Panc1 (cell line): ENCODE results near the gene SLN.

Experiments used
- POLR2AphosphoS5 ChIP-seq: IDR thresholded peaks from 2 replicates; pipeline ENCODE4 v1.6.1; 2012; ENCODE audit warnings: mild to moderate bottlenecking, low read depth, low read length, moderate library complexity
- SIN3A ChIP-seq: IDR thresholded peaks from 2 replicates; pipeline ENCODE4 v1.6.1; 2012; ENCODE audit warnings: low read depth, mild to moderate bottlenecking, low read length, moderate library complexity, borderline replicate concordance; ENCODE audit not compliant: insufficient read depth
- TF ChIP-seq, protein P1 (sequence below), 2 experiments: IDR thresholded peaks; 2 replicates each; pipeline ENCODE4 v1.6.1; 2011 to 2012; ENCODE audit warnings: low read depth in 2 of 2, control low read depth in 1 of 2, low read length in 1 of 2, mild to moderate bottlenecking in 1 of 2, moderate library complexity in 1 of 2; ENCODE audit not compliant: insufficient read depth in 1 of 2
- TF ChIP-seq, protein P2 (sequence below): fragments of 450-650 bp; IDR thresholded peaks from 2 replicates; pipeline ENCODE4 v1.5.1; 2017; ENCODE audit warnings: mild to moderate bottlenecking

DNA sequence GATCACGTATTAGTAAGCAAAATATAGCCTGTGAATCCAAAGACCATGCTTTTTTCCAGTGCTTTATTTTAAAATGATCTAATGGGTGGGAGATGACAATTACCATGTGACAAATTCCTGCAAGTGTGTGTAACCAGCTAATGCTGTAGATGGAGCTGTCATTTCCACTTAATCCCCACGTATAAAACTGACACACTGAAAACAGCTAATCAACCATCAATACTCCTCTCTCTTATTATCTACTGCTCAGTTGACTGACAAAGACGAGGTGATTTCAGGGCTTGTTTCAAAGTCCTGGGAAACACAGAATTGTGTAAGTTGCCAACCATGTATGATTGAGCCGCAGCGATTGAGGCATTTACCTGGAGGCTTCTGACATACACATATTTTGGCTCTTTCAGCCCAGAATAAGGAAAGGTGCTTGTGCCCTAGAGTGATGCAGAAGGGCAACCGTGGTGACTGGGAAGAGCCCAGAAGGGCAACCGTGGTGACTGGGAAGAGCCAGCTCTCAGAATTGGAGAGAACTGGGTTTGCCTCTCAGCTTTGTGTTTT is 9.7 kb downstream of the SLN start:
- TF ChIP-seq, protein P1, sequence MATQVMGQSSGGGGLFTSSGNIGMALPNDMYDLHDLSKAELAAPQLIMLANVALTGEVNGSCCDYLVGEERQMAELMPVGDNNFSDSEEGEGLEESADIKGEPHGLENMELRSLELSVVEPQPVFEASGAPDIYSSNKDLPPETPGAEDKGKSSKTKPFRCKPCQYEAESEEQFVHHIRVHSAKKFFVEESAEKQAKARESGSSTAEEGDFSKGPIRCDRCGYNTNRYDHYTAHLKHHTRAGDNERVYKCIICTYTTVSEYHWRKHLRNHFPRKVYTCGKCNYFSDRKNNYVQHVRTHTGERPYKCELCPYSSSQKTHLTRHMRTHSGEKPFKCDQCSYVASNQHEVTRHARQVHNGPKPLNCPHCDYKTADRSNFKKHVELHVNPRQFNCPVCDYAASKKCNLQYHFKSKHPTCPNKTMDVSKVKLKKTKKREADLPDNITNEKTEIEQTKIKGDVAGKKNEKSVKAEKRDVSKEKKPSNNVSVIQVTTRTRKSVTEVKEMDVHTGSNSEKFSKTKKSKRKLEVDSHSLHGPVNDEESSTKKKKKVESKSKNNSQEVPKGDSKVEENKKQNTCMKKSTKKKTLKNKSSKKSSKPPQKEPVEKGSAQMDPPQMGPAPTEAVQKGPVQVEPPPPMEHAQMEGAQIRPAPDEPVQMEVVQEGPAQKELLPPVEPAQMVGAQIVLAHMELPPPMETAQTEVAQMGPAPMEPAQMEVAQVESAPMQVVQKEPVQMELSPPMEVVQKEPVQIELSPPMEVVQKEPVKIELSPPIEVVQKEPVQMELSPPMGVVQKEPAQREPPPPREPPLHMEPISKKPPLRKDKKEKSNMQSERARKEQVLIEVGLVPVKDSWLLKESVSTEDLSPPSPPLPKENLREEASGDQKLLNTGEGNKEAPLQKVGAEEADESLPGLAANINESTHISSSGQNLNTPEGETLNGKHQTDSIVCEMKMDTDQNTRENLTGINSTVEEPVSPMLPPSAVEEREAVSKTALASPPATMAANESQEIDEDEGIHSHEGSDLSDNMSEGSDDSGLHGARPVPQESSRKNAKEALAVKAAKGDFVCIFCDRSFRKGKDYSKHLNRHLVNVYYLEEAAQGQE (IDR thresholded peaks at IDR 0.05; ENCODE audit: insufficient read depth in 1 of 2, low read depth in 2 of 2, low read length in 1 of 2), result no peak
- TF ChIP-seq, protein P2, sequence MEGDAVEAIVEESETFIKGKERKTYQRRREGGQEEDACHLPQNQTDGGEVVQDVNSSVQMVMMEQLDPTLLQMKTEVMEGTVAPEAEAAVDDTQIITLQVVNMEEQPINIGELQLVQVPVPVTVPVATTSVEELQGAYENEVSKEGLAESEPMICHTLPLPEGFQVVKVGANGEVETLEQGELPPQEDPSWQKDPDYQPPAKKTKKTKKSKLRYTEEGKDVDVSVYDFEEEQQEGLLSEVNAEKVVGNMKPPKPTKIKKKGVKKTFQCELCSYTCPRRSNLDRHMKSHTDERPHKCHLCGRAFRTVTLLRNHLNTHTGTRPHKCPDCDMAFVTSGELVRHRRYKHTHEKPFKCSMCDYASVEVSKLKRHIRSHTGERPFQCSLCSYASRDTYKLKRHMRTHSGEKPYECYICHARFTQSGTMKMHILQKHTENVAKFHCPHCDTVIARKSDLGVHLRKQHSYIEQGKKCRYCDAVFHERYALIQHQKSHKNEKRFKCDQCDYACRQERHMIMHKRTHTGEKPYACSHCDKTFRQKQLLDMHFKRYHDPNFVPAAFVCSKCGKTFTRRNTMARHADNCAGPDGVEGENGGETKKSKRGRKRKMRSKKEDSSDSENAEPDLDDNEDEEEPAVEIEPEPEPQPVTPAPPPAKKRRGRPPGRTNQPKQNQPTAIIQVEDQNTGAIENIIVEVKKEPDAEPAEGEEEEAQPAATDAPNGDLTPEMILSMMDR, result no peak
- TF ChIP-seq SIN3A (no peak), POLR2AphosphoS5 (no peak)
